ENCODE data around the gene GSTO2. TPM values are rescaled to one million over a fixed set of nuclear protein-coding genes. Genes with fewer than 3 reads are reported as not detected.

The GSTO2 gene
- total RNA-seq, 1 donor from 2014 or later = 1.2 TPM

GRCh38 chr10:104340111-104340526, 71.1 kb downstream of the GSTO2 start:
- FAIRE-seq (no peak), DNase-seq (ENCODE audit: low read depth) (no peak)
- Histone ChIP-seq H3K9ac (ENCODE audit: low read length) (peak overlapping the region; percentile 99), H3K27ac (ENCODE audit: low read depth, low read length) (peak overlapping the region; percentile 99), H2AFZ (ENCODE audit: low read depth, low read length) (no peak overlapping the region), H3K79me2 (ENCODE audit: insufficient read depth, low read length) (peaks cover 35% of the 10 kb centered on the region), H3K4me1 (ENCODE audit: insufficient read depth, low read length) (peaks cover 36% of the 10 kb centered on the region), H3K9me3 (ENCODE audit: insufficient read depth, low read depth, low read length) (no peaks in the 10 kb centered on the region), H3K36me3 (ENCODE audit: insufficient read depth, low read length) (no peaks in the 10 kb centered on the region), H3K27me3 (ENCODE audit: insufficient read depth, low read length) (no peaks in the 10 kb centered on the region), H3K4me3 (ENCODE audit: insufficient read depth, low read depth, low read length) (no peak overlapping the region), H3K4me2 (ENCODE audit: low read length) (peak overlapping the region; percentile 94), H4K20me1 (ENCODE audit: insufficient read depth, low read length) (peaks cover 23% of the 10 kb centered on the region)
- TF ChIP-seq CTCF (IDR thresholded peaks at IDR 0.05; ENCODE audit: insufficient read depth, low read depth, low read length) (no peak), EZH2 (IDR thresholded peaks at IDR 0.05; ENCODE audit: insufficient read depth, low read length) (no peak)
- Mint-ChIP-seq H3K4me3 (ENCODE audit: unreplicated experiment) (no peak overlapping the region), H3K9me3 (ENCODE audit: unreplicated experiment) (no peaks in the 10 kb centered on the region), H3K27ac (ENCODE audit: unreplicated experiment) (no peak overlapping the region), H3K4me1 (ENCODE audit: low read depth, unreplicated experiment) (peaks cover 12% of the 10 kb centered on the region), H3K27me3 (ENCODE audit: low read depth, unreplicated experiment) (no peaks in the 10 kb centered on the region), H3K36me3 (ENCODE audit: low read depth, unreplicated experiment) (no peaks in the 10 kb centered on the region)

GRCh38 chr10:104340641-104341040, 71.7 kb downstream of the GSTO2 start:
- H3K4me3 Mint-ChIP-seq (ENCODE audit: unreplicated experiment) = no peak overlapping the region
- H2AFZ ChIP-seq (ENCODE audit: low read depth, low read length) = no peak overlapping the region
- TF ChIP-seq CTCF (IDR thresholded peaks at IDR 0.05; ENCODE audit: insufficient read depth, low read depth, low read length) (no peak), EZH2 (IDR thresholded peaks at IDR 0.05; ENCODE audit: insufficient read depth, low read length) (no peak)
- peak overlapping the region; percentile 99 for H3K27ac ChIP-seq (ENCODE audit: low read depth, low read length)
- FAIRE-seq (no peak), DNase-seq (ENCODE audit: low read depth) (no peak)
- peaks cover 30% of the 10 kb centered on the region for H3K4me1 ChIP-seq (ENCODE audit: insufficient read depth, low read length)
- no peaks in the 10 kb centered on the region for H3K9me3 Mint-ChIP-seq (ENCODE audit: unreplicated experiment)
- H4K20me1 ChIP-seq (ENCODE audit: insufficient read depth, low read length) = peaks cover 18% of the 10 kb centered on the region
- H3K9me3 ChIP-seq (ENCODE audit: insufficient read depth, low read depth, low read length) = no peaks in the 10 kb centered on the region
- no peak overlapping the region for H3K27ac Mint-ChIP-seq (ENCODE audit: unreplicated experiment)
- H3K36me3 ChIP-seq (ENCODE audit: insufficient read depth, low read length) = no peaks in the 10 kb centered on the region
- H3K27me3 Mint-ChIP-seq (ENCODE audit: low read depth, unreplicated experiment) = no peaks in the 10 kb centered on the region
- H3K4me3 ChIP-seq (ENCODE audit: insufficient read depth, low read depth, low read length) = no peak overlapping the region
- H3K27me3 ChIP-seq (ENCODE audit: insufficient read depth, low read length) = no peaks in the 10 kb centered on the region
- peaks cover 12% of the 10 kb centered on the region for H3K4me1 Mint-ChIP-seq (ENCODE audit: low read depth, unreplicated experiment)
- H3K4me2 ChIP-seq (ENCODE audit: low read length) = peak overlapping the region; percentile 94
- H3K36me3 Mint-ChIP-seq (ENCODE audit: low read depth, unreplicated experiment) = no peaks in the 10 kb centered on the region
- peaks cover 30% of the 10 kb centered on the region for H3K79me2 ChIP-seq (ENCODE audit: insufficient read depth, low read length)
- H3K9ac ChIP-seq (ENCODE audit: low read length) = no peak overlapping the region

- Mint-ChIP-seq H3K4me1 (ENCODE audit: low read depth, unreplicated experiment) (peaks cover 8% of the 10 kb centered on the region), H3K27me3 (ENCODE audit: low read depth, unreplicated experiment) (peaks cover 2% of the 10 kb centered on the region), H3K27ac (ENCODE audit: unreplicated experiment) (no peak overlapping the region), H3K9me3 (ENCODE audit: unreplicated experiment) (no peaks in the 10 kb centered on the region), H3K4me3 (ENCODE audit: unreplicated experiment) (no peak overlapping the region), H3K36me3 (ENCODE audit: low read depth, unreplicated experiment) (no peaks in the 10 kb centered on the region)
- Histone ChIP-seq H3K27me3 (ENCODE audit: insufficient read depth, low read length) (no peaks in the 10 kb centered on the region), H3K4me1 (ENCODE audit: insufficient read depth, low read length) (peaks cover 21% of the 10 kb centered on the region), H3K4me2 (ENCODE audit: low read length) (peak overlapping the region; percentile 44), H2AFZ (ENCODE audit: low read depth, low read length) (no peak overlapping the region), H3K27ac (ENCODE audit: low read depth, low read length) (no peak overlapping the region), H3K9me3 (ENCODE audit: insufficient read depth, low read depth, low read length) (no peaks in the 10 kb centered on the region), H3K36me3 (ENCODE audit: insufficient read depth, low read length) (no peaks in the 10 kb centered on the region), H3K79me2 (ENCODE audit: insufficient read depth, low read length) (peaks cover 7% of the 10 kb centered on the region), H4K20me1 (ENCODE audit: insufficient read depth, low read length) (no peaks in the 10 kb centered on the region), H3K9ac (ENCODE audit: low read length) (peak overlapping the region; percentile 24), H3K4me3 (ENCODE audit: insufficient read depth, low read depth, low read length) (no peak overlapping the region)
- FAIRE-seq = no peak
- DNase-seq (ENCODE audit: low read depth) = peak; percentile 76
- TF ChIP-seq EZH2 (IDR thresholded peaks at IDR 0.05; ENCODE audit: insufficient read depth, low read length) (no peak), CTCF (IDR thresholded peaks at IDR 0.05; ENCODE audit: insufficient read depth, low read depth, low read length) (no peak)
Measured at GRCh38 chr10:104342941-104343411, 74.0 kb downstream of the GSTO2 start.
